ENCODE results near the gene SELENOH. TPM values are rescaled to one million over a fixed set of nuclear protein-coding genes. Genes with fewer than 3 reads are reported as not detected.

SELENOH gene
- total RNA-seq, 1 experiment from 2014 or later, result 192 TPM

GRCh38 chr11:57746920-57747319 is 5.6 kb downstream of the SELENOH start:
- Histone ChIP-seq H3K4me3 (ENCODE audit: low read depth, low read length, poor library complexity, severe bottlenecking) (no peak overlapping the region), H3K4me1 (ENCODE audit: insufficient read depth, low read length, poor library complexity, severe bottlenecking) (peaks cover 7% of the 10 kb centered on the region), H3K36me3 (ENCODE audit: insufficient read depth, low read length, poor library complexity, severe bottlenecking) (peaks cover 23% of the 10 kb centered on the region), H3K27me3 (replicated peaks; ENCODE audit: insufficient read depth, low read depth, low read length, poor library complexity) (no peaks in the 10 kb centered on the region), H3K9me3 (ENCODE audit: low read depth, low read length, poor library complexity, severe bottlenecking) (no peaks in the 10 kb centered on the region), H3K27ac (ENCODE audit: low read depth, low read length, poor library complexity, severe bottlenecking) (no peak overlapping the region)
- intact Hi-C loops (cut with micrococcal nuclease; ENCODE audit: unreplicated experiment), result no loop called here
- POLR2A ChIA-PET (ENCODE audit: low non-redundant PET), result no interaction called here
- no peak for TF ChIP-seq EZH2 (IDR thresholded peaks at IDR 0.05; ENCODE audit: borderline replicate concordance, low read depth, low read length, poor library complexity, severe bottlenecking)
- no peak for TF ChIP-seq CTCF (conservative IDR thresholded peaks at IDR 0.05; ENCODE audit: low read depth, low read length)
- no TSS peak for BruUV-seq (replicated peaks)
- CTCF ChIA-PET, result no interaction called here
- no peak for DNase-seq (ENCODE audit: low spot score)

- POLR2A ChIA-PET (ENCODE audit: low non-redundant PET), result interaction anchor here (1.0 to 1.4 kb wide), 2 partner anchors 10 to 49 kb away, joined by 3 to 4 read pairs; partner anchors contain the start of gene CTNND1
- intact Hi-C loops (cut with micrococcal nuclease; ENCODE audit: unreplicated experiment), result loop anchor here (1.0 to 10.0 kb wide), 3 partner anchors 49 to 534 kb away; no protein-coding TSS in a partner anchor
- H3K27me3 ChIP-seq (replicated peaks; ENCODE audit: insufficient read depth, low read depth, low read length, poor library complexity), result no peaks in the 10 kb centered on the region
- no peaks in the 10 kb centered on the region for H3K9me3 ChIP-seq (ENCODE audit: low read depth, low read length, poor library complexity, severe bottlenecking)
- H3K36me3 ChIP-seq (ENCODE audit: insufficient read depth, low read length, poor library complexity, severe bottlenecking), result no peaks in the 10 kb centered on the region
- H3K4me3 ChIP-seq (ENCODE audit: low read depth, low read length, poor library complexity, severe bottlenecking), result no peak overlapping the region
- BruUV-seq (replicated peaks), result no TSS peak
- no peaks in the 10 kb centered on the region for H3K4me1 ChIP-seq (ENCODE audit: insufficient read depth, low read length, poor library complexity, severe bottlenecking)
- no peak for DNase-seq (ENCODE audit: low spot score)
- no peak overlapping the region for H3K27ac ChIP-seq (ENCODE audit: low read depth, low read length, poor library complexity, severe bottlenecking)
- TF ChIP-seq CTCF (conservative IDR thresholded peaks at IDR 0.05; ENCODE audit: low read depth, low read length), result no peak
- no peak for TF ChIP-seq EZH2 (IDR thresholded peaks at IDR 0.05; ENCODE audit: borderline replicate concordance, low read depth, low read length, poor library complexity, severe bottlenecking)
- CTCF ChIA-PET, result interaction anchor here (1.1 to 3.5 kb wide), 3 partner anchors 10 to 50 kb away, joined by 6 to 89 read pairs (median 6); partner anchors contain the start of gene CTNND1
These were observed 9.9 kb downstream of the SELENOH start for GRCh38 chr11:57751176-57751575.

- no peaks in the 10 kb centered on the region for H3K36me3 ChIP-seq (ENCODE audit: insufficient read depth, low read length, poor library complexity, severe bottlenecking)
- CTCF ChIA-PET, result interaction anchor here (1.0 to 3.5 kb wide), 4 partner anchors 10 to 49 kb away, joined by 4 to 89 read pairs (median 6); partner anchors contain the start of gene CTNND1
- no peaks in the 10 kb centered on the region for H3K9me3 ChIP-seq (ENCODE audit: low read depth, low read length, poor library complexity, severe bottlenecking)
- peak; percentile 76 for DNase-seq (ENCODE audit: low spot score)
- TF ChIP-seq CTCF (conservative IDR thresholded peaks at IDR 0.05; ENCODE audit: low read depth, low read length) (peak; percentile 75), EZH2 (IDR thresholded peaks at IDR 0.05; ENCODE audit: borderline replicate concordance, low read depth, low read length, poor library complexity, severe bottlenecking) (no peak)
- H3K27me3 ChIP-seq (replicated peaks; ENCODE audit: insufficient read depth, low read depth, low read length, poor library complexity), result no peaks in the 10 kb centered on the region
- intact Hi-C loops (cut with micrococcal nuclease; ENCODE audit: unreplicated experiment), result loop anchor here (1.0 to 10.0 kb wide), 3 partner anchors 49 to 533 kb away; no protein-coding TSS in a partner anchor
- H3K4me3 ChIP-seq (ENCODE audit: low read depth, low read length, poor library complexity, severe bottlenecking), result no peak within 1 kb of the TSS
- POLR2A ChIA-PET (ENCODE audit: low non-redundant PET), result interaction anchor here (0.6 to 1.4 kb wide), 3 partner anchors 10 to 49 kb away, joined by 3 to 8 read pairs (median 4); partner anchors contain the start of gene CTNND1
- BruUV-seq (replicated peaks), result no TSS peak
- no peak within 1 kb of the TSS for H3K27ac ChIP-seq (ENCODE audit: low read depth, low read length, poor library complexity, severe bottlenecking)
- H3K4me1 ChIP-seq (ENCODE audit: insufficient read depth, low read length, poor library complexity, severe bottlenecking), result no peaks in the 10 kb centered on the region
These were observed 10.5 kb downstream of the SELENOH start, which contains the start of gene BTBD18 for GRCh38 chr11:57751676-57752253. BTBD18 (minus strand) TSS chr11:57751819; CDS start chr11:57751188, 631 bp downstream.
